GM23338 (cell line): ENCODE data around the gene MARCKSL1. TPM values are rescaled to one million over a fixed set of nuclear protein-coding genes. Genes with fewer than 3 reads are reported as not detected.
"Not testable (repeated sequence)": the region's sequence is repeated elsewhere in the genome, so short reads cannot be mapped to it uniquely, and the experiment has no call there.

ENCODE experiments used
- ATAC-seq: fragments of 200-7000 bp; cut with Tn5 transposase; 3 replicates; pipeline ENCODE4 v1.9.1; 2020
- DNase-seq: peaks from one replicate; pipeline ENCODE4 v3.0.0-alpha.2; 2015; ENCODE audit warnings: low spot score
- H2AFZ ChIP-seq: fragments of 200-600 bp; sonication (generic); 2 replicates; pipeline ENCODE4 v1.8.0; 2016; ENCODE audit warnings: antibody characterized with exemption, mild to moderate bottlenecking, moderate library complexity
- H3F3A ChIP-seq: fragments of 200-600 bp; sonication (generic); replicated peaks from 2 replicates; pipeline ENCODE4 v1.8.0; 2017; ENCODE audit warnings: antibody characterized with exemption, mixed run types, low read depth
- H3K27ac ChIP-seq: fragments of 200-600 bp; sonication (generic); 2 replicates; pipeline ENCODE4 v1.6.1; 2016; ENCODE audit warnings: low read depth
- H3K27me3 ChIP-seq: fragments of 200-600 bp; sonication (generic); 2 replicates; pipeline ENCODE4 v1.8.0; 2016; ENCODE audit warnings: mild to moderate bottlenecking, mixed run types, moderate library complexity; ENCODE audit not compliant: insufficient read depth
- H3K36me3 ChIP-seq: fragments of 200-600 bp; sonication (generic); 2 replicates; pipeline ENCODE4 v1.8.0; 2016; ENCODE audit warnings: mild to moderate bottlenecking; ENCODE audit not compliant: insufficient read depth
- H3K4me1 ChIP-seq: fragments of 200-600 bp; sonication (generic); 2 replicates; pipeline ENCODE4 v1.8.0; 2016; ENCODE audit warnings: mild to moderate bottlenecking, moderate library complexity; ENCODE audit not compliant: insufficient read depth
- H3K4me2 ChIP-seq: fragments of 200-600 bp; sonication (generic); 2 replicates; pipeline ENCODE4 v1.7.1; 2017; ENCODE audit warnings: mixed run types
- H3K4me3 ChIP-seq: fragments of 200-600 bp; sonication (generic); 2 replicates; pipeline ENCODE4 v1.6.1; 2016; ENCODE audit warnings: mixed run types
- H3K79me2 ChIP-seq: fragments of 200-600 bp; sonication (generic); replicated peaks from 2 replicates; pipeline ENCODE4 v1.8.0; 2017; ENCODE audit warnings: mild to moderate bottlenecking; ENCODE audit not compliant: insufficient read depth
- H3K9me2 ChIP-seq: fragments of 200-600 bp; sonication (generic); 2 replicates; pipeline ENCODE4 v1.8.0; 2017; ENCODE audit not compliant: insufficient read depth
- H4K20me1 ChIP-seq: fragments of 200-600 bp; sonication (generic); replicated peaks from 2 replicates; pipeline ENCODE4 v1.8.0; 2017; ENCODE audit warnings: mild to moderate bottlenecking; ENCODE audit not compliant: insufficient read depth
- H3K27ac Mint-ChIP-seq: 2 replicates; pipeline ENCODE4 v1.8.0; 2020; ENCODE audit warnings: inconsistent platforms, mild to moderate bottlenecking, moderate library complexity, mixed read lengths
- H3K27me3 Mint-ChIP-seq: 3 replicates; pipeline ENCODE4 v1.8.0; 2022; ENCODE audit warnings: low read depth, mild to moderate bottlenecking, moderate library complexity, mixed read lengths, inconsistent platforms; ENCODE audit not compliant: insufficient read depth, poor library complexity
- H3K36me3 Mint-ChIP-seq: 3 replicates; pipeline ENCODE4 v1.8.0; 2021; ENCODE audit warnings: low read depth, mild to moderate bottlenecking, inconsistent platforms, moderate library complexity, mixed read lengths
- H3K4me1 Mint-ChIP-seq: 3 replicates; pipeline ENCODE4 v1.8.0; 2020; ENCODE audit warnings: mild to moderate bottlenecking, inconsistent platforms, mixed read lengths
- H3K4me3 Mint-ChIP-seq: 3 replicates; pipeline ENCODE4 v1.8.0; 2021; ENCODE audit warnings: moderate library complexity, mild to moderate bottlenecking, inconsistent platforms, mixed read lengths
- H3K9me3 Mint-ChIP-seq: 3 replicates; pipeline ENCODE4 v1.8.0; 2020; ENCODE audit warnings: moderate library complexity, mild to moderate bottlenecking, inconsistent platforms, mixed read lengths
- EZH2 ChIP-seq: fragments of 200-600 bp; sonication (generic); IDR thresholded peaks from one replicate; pipeline ENCODE4 v1.8.0; 2017; ENCODE audit warnings: antibody characterized with exemption, mild to moderate bottlenecking, low read depth; ENCODE audit not compliant: unreplicated experiment
- JUNB ChIP-seq: IDR thresholded peaks from one replicate; pipeline ENCODE4 v1.6.1; 2016; ENCODE audit warnings: antibody characterized with exemption; ENCODE audit not compliant: unreplicated experiment
- NANOG ChIP-seq: IDR thresholded peaks from 2 replicates; pipeline ENCODE4 v1.6.1; 2016; ENCODE audit warnings: antibody characterized with exemption, borderline replicate concordance
- STAT1 ChIP-seq: IDR thresholded peaks from one replicate; pipeline ENCODE4 v1.6.1; 2016; ENCODE audit warnings: antibody characterized with exemption; ENCODE audit not compliant: unreplicated experiment
- ZNF114 ChIP-seq: fragments of 250-450 bp; sonication (Bioruptor Pico); IDR thresholded peaks from 2 replicates; pipeline ENCODE4 v1.5.0; 2020; ENCODE audit warnings: mild to moderate bottlenecking, moderate library complexity
- polyA plus RNA-seq: library from polyadenylated mRNA; unstranded; fragments of >200 nt; fragmentation: Nextera tagmentation; extraction: Ambion mirVana; gene quantifications from 2 replicates; pipeline ENCODE4 v1.2.1, GENCODE V29; 2016
- total RNA-seq: library from RNA; depleted of rRNA; stranded (reverse); fragments of >200 nt; shearing (Covaris generic); gene quantifications from 2 replicates; pipeline ENCODE4 v1.2.3, GENCODE V29; 2014
- TF ChIP-seq, protein P1 (sequence below), 2 experiments: fragments of 200-600 bp in 1 of 2; sonication (generic) in 1 of 2; conservative IDR thresholded peaks; 2 replicates each; pipeline versions ENCODE4 v1.5.1 to v1.6.1; 2016 to 2017; ENCODE audit warnings: antibody characterized with exemption in 2 of 2, low read depth in 2 of 2, mild to moderate bottlenecking in 2 of 2, moderate library complexity in 1 of 2
- TF ChIP-seq, protein P2 (sequence below): IDR thresholded peaks from 2 replicates; pipeline ENCODE4 v1.6.1; 2016; ENCODE audit warnings: antibody characterized with exemption

The MARCKSL1 gene
- total and polyA plus RNA-seq, 2 experiments from 2014 or later, result 329 to 553 TPM

DNA sequence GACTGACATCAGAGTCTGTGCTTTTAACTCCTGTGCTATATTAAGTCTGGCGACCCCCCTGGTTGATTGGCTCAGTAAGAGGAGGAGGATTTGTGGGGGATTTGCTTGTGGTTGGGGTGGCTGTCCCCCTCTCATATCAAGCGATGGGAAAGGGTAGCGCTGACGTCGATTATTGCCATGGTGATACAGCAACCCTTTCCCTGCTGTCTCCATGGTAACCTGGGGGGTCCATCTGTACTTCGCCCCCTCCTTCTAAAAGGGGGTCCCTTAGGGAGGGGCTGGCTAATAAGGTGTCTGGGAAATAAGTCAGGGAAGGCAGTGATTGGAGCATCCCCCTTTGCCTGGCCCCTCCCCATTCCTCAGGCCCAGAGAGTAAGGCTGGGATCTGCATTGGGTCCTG, 21.6 kb upstream of the MARCKSL1 start:
- Mint-ChIP-seq H3K4me1 (peaks cover 20% of the 10 kb centered on the region), H3K36me3 (peaks cover 2% of the 10 kb centered on the region; the same call in 1 of the 3 replicates)

DNA sequence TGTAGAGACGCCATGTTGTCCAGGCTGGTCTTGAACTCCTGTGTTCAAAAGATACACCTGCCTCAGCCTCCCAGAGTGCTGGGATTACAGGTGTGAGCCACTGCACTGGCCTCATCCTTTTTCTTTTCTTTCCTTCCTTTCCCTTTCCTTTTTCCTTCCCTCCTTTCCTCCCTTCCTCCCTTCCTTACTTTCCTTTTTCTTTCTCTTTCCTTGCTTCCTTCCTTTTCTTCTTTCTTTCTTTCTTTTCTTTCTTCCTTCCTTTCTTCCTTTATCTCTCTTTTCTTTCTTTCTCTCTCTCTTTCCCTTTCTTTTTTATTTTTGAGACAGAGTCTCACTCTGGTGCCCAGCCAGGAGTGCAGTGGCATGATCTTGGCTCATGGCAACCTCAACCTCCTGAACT, 20.4 kb upstream of the MARCKSL1 start:
- Mint-ChIP-seq H3K4me1 (peaks cover 20% of the 10 kb centered on the region), H3K4me3 (no peak overlapping the region), H3K27ac (no peak overlapping the region), H3K9me3 (no peaks in the 10 kb centered on the region; the same call in 1 of the 3 replicates), H3K36me3 (no peaks in the 10 kb centered on the region; the same call in 2 of the 3 replicates), H3K27me3 (peaks cover 20% of the 10 kb centered on the region)
- ATAC-seq (no peak), DNase-seq (no peak)
- H3K27me3 ChIP-seq, result peaks cover 30% of the 10 kb centered on the region
- H3K9me2 ChIP-seq, result no peaks in the 10 kb centered on the region
- no peak overlapping the region for H3K4me3 ChIP-seq
- 0 out of 2 replicates have a peak, but pooled peaks cover 15% of the 10 kb centered on the region for H3F3A ChIP-seq
- no peaks in the 10 kb centered on the region for H3K79me2 ChIP-seq
- H2AFZ ChIP-seq, result no peak overlapping the region
- H3K4me2 ChIP-seq, result no peak overlapping the region
- no peaks in the 10 kb centered on the region; the same call in 1 of the 2 replicates for H3K4me1 ChIP-seq
- H3K27ac ChIP-seq, result no peak overlapping the region
- no peak for TF ChIP-seq JUNB
- TF ChIP-seq EZH2, result no peak
- TF ChIP-seq, protein P1, sequence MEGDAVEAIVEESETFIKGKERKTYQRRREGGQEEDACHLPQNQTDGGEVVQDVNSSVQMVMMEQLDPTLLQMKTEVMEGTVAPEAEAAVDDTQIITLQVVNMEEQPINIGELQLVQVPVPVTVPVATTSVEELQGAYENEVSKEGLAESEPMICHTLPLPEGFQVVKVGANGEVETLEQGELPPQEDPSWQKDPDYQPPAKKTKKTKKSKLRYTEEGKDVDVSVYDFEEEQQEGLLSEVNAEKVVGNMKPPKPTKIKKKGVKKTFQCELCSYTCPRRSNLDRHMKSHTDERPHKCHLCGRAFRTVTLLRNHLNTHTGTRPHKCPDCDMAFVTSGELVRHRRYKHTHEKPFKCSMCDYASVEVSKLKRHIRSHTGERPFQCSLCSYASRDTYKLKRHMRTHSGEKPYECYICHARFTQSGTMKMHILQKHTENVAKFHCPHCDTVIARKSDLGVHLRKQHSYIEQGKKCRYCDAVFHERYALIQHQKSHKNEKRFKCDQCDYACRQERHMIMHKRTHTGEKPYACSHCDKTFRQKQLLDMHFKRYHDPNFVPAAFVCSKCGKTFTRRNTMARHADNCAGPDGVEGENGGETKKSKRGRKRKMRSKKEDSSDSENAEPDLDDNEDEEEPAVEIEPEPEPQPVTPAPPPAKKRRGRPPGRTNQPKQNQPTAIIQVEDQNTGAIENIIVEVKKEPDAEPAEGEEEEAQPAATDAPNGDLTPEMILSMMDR (conservative IDR thresholded peaks at IDR 0.05; ENCODE audit: low read depth in 2 of 2), result no peak
- no peak for TF ChIP-seq NANOG
- TF ChIP-seq STAT1, result no peak
- TF ChIP-seq, protein P2, sequence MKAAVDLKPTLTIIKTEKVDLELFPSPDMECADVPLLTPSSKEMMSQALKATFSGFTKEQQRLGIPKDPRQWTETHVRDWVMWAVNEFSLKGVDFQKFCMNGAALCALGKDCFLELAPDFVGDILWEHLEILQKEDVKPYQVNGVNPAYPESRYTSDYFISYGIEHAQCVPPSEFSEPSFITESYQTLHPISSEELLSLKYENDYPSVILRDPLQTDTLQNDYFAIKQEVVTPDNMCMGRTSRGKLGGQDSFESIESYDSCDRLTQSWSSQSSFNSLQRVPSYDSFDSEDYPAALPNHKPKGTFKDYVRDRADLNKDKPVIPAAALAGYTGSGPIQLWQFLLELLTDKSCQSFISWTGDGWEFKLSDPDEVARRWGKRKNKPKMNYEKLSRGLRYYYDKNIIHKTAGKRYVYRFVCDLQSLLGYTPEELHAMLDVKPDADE, result no peak
- TF ChIP-seq ZNF114, result no peak
- no peaks in the 10 kb centered on the region for H4K20me1 ChIP-seq
- H3K36me3 ChIP-seq, result no peaks in the 10 kb centered on the region

More for the DNA sequence above, 21.6 kb upstream of the MARCKSL1 start:
- no peak overlapping the region for H3K4me3 ChIP-seq
- H2AFZ ChIP-seq, result no peak overlapping the region
- no peak for TF ChIP-seq NANOG
- DNase-seq (no peak), ATAC-seq (no peak)
- H3K27me3 ChIP-seq, result peaks cover 41% of the 10 kb centered on the region
- H3F3A ChIP-seq, result peaks cover 15% of the 10 kb centered on the region; the same call in 1 of the 2 replicates
- Mint-ChIP-seq H3K27ac (no peak overlapping the region), H3K27me3 (peaks cover 25% of the 10 kb centered on the region), H3K9me3 (no peaks in the 10 kb centered on the region; the same call in 1 of the 3 replicates), H3K4me3 (no peak overlapping the region; the same call in 2 of the 3 replicates)
- H4K20me1 ChIP-seq, result no peaks in the 10 kb centered on the region
- no peaks in the 10 kb centered on the region for H3K79me2 ChIP-seq
- no peaks in the 10 kb centered on the region for H3K9me2 ChIP-seq
- H3K4me1 ChIP-seq, result no peaks in the 10 kb centered on the region; the same call in 1 of the 2 replicates
- H3K4me2 ChIP-seq, result no peak overlapping the region
- no peak overlapping the region for H3K27ac ChIP-seq
- no peaks in the 10 kb centered on the region for H3K36me3 ChIP-seq

DNA sequence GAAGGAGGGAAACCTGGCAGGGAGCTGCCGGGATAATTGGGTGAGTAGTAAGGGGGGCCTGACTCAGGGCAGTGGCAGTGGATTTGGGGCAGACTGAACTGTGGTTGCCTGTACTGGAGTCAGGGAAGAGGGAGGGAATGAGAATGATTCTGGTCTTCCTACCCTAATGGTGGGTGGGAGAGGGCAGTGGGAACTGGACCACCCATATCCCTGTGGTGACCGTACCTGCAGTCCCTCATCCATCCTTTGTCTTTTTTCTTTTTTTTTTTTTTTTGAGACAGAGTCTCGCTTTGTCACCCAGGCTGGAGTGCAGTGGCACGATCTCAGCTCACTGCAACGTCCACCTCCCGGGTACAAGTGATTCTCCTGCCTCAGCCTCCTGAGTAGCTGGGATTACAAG, 19.7 kb upstream of the MARCKSL1 start:
- not testable (repeated sequence) for ATAC-seq, H3K9me2 ChIP-seq

More for the DNA sequence above, 19.7 kb upstream of the MARCKSL1 start:
- Mint-ChIP-seq H3K27me3 (peaks cover 20% of the 10 kb centered on the region), H3K4me1 (peaks cover 18% of the 10 kb centered on the region)
- H3K4me3 ChIP-seq, DNase-seq, H3K4me3 Mint-ChIP-seq, H3K79me2 ChIP-seq, H3K27ac Mint-ChIP-seq, H4K20me1 ChIP-seq, H3K36me3 Mint-ChIP-seq, H2AFZ ChIP-seq, H3K9me3 Mint-ChIP-seq, H3K27ac ChIP-seq, H3K36me3 ChIP-seq, H3K4me1 ChIP-seq, H3K4me2 ChIP-seq: not testable (repeated sequence)
- H3F3A ChIP-seq, result peaks cover 10% of the 10 kb centered on the region; the same call in 1 of the 2 replicates
- peaks cover 24% of the 10 kb centered on the region for H3K27me3 ChIP-seq
